ENCODE data around the gene RMC1. TPM values are rescaled to one million over a fixed set of nuclear protein-coding genes. Genes with fewer than 3 reads are reported as not detected.
A peak's percentile ranks its signal among the peaks of the same experiment; 100 is the strongest.

The RMC1 gene
- total RNA-seq, 1 donor from 2014 or later, result 25.0 TPM

GRCh38 chr18:23523429-23524212, 20.3 kb downstream of the RMC1 start:
- peak overlapping the region; percentile 52 for H3K27ac Mint-ChIP-seq

GRCh38 chr18:23524213-23524707, 20.9 kb downstream of the RMC1 start:
- H3K4me1 Mint-ChIP-seq (ENCODE audit: unreplicated experiment), result no peaks in the 10 kb centered on the region
- peaks cover 49% of the 10 kb centered on the region for H3K36me3 Mint-ChIP-seq
- DNase-seq (ENCODE audit: extremely low spot score, unreplicated experiment), result no peak
- H3K27me3 Mint-ChIP-seq, result no peaks in the 10 kb centered on the region
- H3K4me3 Mint-ChIP-seq, result no peak overlapping the region
- H3K9me3 Mint-ChIP-seq, result no peaks in the 10 kb centered on the region
- TF ChIP-seq CTCF (conservative IDR thresholded peaks at IDR 0.05), result no peak
- no peak overlapping the region for H3K27ac Mint-ChIP-seq

More at GRCh38 chr18:23523429-23524212, 20.3 kb downstream of the RMC1 start:
- H3K4me1 Mint-ChIP-seq (ENCODE audit: unreplicated experiment), result no peaks in the 10 kb centered on the region
- no peaks in the 10 kb centered on the region for H3K9me3 Mint-ChIP-seq
- H3K36me3 Mint-ChIP-seq, result peaks cover 47% of the 10 kb centered on the region
- H3K27me3 Mint-ChIP-seq, result no peaks in the 10 kb centered on the region
- no peak for DNase-seq (ENCODE audit: extremely low spot score, unreplicated experiment)
- no peak overlapping the region for H3K4me3 Mint-ChIP-seq
- TF ChIP-seq CTCF (conservative IDR thresholded peaks at IDR 0.05), result no peak

- peaks cover 46% of the 10 kb centered on the region for H3K36me3 Mint-ChIP-seq
These were observed 23.3 kb downstream of the RMC1 start for GRCh38 chr18:23526501-23527063.

GRCh38 chr18:23528580-23529472, 25.5 kb downstream of the RMC1 start:
- DNase-seq (ENCODE audit: extremely low spot score, unreplicated experiment), result no peak
- Mint-ChIP-seq H3K27ac (no peak overlapping the region), H3K4me3 (no peak overlapping the region), H3K27me3 (no peaks in the 10 kb centered on the region), H3K4me1 (ENCODE audit: unreplicated experiment) (no peaks in the 10 kb centered on the region), H3K36me3 (peaks cover 39% of the 10 kb centered on the region), H3K9me3 (no peaks in the 10 kb centered on the region)
- no peak for TF ChIP-seq CTCF (conservative IDR thresholded peaks at IDR 0.05)

More at GRCh38 chr18:23526501-23527063, 23.3 kb downstream of the RMC1 start:
- Mint-ChIP-seq H3K27me3 (no peaks in the 10 kb centered on the region), H3K27ac (peak overlapping the region; percentile 41), H3K4me1 (ENCODE audit: unreplicated experiment) (no peaks in the 10 kb centered on the region), H3K4me3 (no peak overlapping the region), H3K9me3 (no peaks in the 10 kb centered on the region)
- no peak for DNase-seq (ENCODE audit: extremely low spot score, unreplicated experiment)
- no peak for TF ChIP-seq CTCF (conservative IDR thresholded peaks at IDR 0.05)

GRCh38 chr18:23529604-23530003, 26.3 kb downstream of the RMC1 start:
- no peak overlapping the region for H3K4me3 Mint-ChIP-seq
- no peak for DNase-seq (ENCODE audit: extremely low spot score, unreplicated experiment)
- peaks cover 33% of the 10 kb centered on the region for H3K36me3 Mint-ChIP-seq
- H3K9me3 Mint-ChIP-seq, result no peaks in the 10 kb centered on the region
- no peaks in the 10 kb centered on the region for H3K4me1 Mint-ChIP-seq (ENCODE audit: unreplicated experiment)
- no peaks in the 10 kb centered on the region for H3K27me3 Mint-ChIP-seq
- no peak for TF ChIP-seq CTCF (conservative IDR thresholded peaks at IDR 0.05)
- peak overlapping the region; percentile 74 for H3K27ac Mint-ChIP-seq

Measured in type B pancreatic cell (in vitro differentiated cells).